GM19463 (cell line): Measurements from ENCODE around the gene CT45A1.
A peak's percentile ranks its signal among the peaks of the same experiment; 100 is the strongest.
"Not testable (repeated sequence)": the region's sequence is repeated elsewhere in the genome, so short reads cannot be mapped to it uniquely, and the experiment has no call there.

Experiments used
- ATAC-seq: cut with Tn5 transposase; IDR thresholded peaks from one replicate; pipeline ENCODE4 v1.9.1; 2021; ENCODE audit warnings: mild to moderate bottlenecking, moderate library complexity; ENCODE audit not compliant: unreplicated experiment

CT45A1 gene, protein sequence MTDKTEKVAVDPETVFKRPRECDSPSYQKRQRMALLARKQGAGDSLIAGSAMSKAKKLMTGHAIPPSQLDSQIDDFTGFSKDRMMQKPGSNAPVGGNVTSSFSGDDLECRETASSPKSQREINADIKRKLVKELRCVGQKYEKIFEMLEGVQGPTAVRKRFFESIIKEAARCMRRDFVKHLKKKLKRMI

DNA sequence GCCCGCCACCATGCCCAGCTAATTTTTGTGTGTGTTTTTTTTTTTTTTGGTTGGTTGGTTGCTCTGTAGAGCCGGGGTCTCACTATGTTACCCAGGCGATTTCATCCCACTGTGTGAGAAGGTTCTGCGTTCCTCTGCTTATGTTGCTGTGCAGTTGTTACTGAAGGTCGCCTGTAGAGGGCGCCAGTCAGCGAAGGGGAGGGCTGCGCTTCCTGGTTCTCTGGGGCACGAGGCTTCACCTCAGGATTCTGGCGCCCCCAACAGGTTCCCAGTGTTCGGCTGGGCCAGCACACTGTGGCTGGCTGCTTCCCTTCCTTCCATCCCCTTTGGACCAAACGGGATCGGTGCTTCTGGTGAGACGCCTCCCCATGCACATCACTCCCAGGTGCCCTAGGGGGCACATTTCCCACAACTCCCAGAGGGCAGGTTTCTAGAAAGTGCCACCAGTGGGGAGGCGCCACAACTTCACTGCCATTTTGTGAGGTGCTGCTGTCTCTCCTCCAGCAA is at the start of gene CT45A1:
Gene CT45A1 (plus strand): TSS at position 457 of the 507 bp plus-strand sequence. CDS start 5,302 bp downstream, outside the sequence.
- ATAC-seq, result not testable (repeated sequence)

DNA sequence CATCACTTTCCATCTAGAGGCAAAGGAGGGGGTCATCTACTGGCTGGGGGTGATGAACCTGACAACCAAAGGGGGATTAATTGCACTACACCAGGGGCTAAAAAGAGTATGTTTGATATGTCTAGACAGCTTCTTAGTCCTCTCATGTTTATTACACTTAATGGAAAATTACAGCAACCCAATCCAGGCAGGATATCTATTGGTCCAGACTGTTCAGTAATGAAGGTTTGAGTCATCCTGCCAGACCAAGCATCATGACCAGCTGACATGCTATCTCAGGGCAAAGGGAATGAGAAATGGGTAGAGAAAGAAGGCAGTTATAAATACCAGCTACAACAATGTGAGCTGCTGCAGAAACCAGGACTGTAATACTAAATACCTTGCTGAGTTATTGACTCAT is 40.5 kb upstream of the CT45A1 start:
- ATAC-seq, result not testable (repeated sequence)

DNA sequence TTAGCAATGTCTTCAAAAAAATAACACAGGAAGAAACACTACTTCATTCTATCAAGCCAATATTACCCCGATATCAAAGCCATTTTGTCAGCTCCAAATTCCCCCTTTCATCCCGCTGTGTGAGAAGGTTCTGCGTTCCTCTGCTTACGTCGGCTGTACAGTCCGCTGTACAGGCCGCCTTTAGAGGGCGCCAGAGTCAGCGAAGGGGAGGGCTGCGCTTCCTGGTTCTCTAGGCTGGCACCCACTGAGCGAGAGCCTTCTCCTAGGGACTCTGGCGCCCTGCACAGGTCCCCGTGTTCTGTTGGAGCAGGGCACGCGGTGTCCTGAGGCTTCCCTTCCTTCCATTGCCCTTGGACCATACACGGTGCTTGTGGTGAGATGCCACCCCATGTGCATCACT is 25.3 kb upstream of the CT45A1 start:
- ATAC-seq, result no peak

DNA sequence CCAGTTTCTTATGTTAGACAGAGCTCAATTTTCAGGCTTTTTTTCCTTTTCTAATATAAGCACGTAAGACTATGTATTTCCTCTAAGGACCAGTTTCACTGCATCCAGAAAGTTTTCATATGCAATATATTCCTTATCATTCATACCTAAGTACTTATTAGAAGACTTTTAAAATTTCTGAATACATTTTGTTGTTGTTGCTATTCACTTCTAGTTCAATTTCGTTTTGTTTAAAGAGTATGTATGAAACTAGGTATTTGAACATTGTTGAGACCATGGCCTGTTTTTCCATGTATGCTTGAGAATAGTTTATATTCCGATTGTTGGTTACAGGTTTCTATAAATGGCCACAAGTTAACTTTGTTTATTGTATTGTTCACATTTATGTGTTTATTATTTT is 18.0 kb upstream of the CT45A1 start:
- no peak for ATAC-seq

DNA sequence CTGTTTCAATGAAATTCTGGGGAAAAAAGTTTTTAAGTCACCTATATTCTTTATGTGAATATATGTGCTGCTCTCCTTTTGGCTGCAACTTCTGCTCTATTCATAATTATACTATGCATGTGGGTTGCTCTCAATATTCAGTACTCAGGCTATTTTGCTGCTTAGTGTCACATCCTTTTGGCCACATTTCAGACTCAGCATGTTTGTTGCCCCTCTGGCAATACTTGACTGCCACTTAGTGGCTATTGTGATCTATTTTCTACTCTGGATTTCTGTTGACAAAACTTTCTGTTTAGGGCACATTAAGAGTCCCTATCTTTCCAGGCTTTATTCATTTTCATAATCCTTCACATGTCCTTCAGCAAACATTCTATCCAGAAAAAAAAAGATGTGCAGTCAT is 15.8 kb upstream of the CT45A1 start:
- no peak for ATAC-seq

DNA sequence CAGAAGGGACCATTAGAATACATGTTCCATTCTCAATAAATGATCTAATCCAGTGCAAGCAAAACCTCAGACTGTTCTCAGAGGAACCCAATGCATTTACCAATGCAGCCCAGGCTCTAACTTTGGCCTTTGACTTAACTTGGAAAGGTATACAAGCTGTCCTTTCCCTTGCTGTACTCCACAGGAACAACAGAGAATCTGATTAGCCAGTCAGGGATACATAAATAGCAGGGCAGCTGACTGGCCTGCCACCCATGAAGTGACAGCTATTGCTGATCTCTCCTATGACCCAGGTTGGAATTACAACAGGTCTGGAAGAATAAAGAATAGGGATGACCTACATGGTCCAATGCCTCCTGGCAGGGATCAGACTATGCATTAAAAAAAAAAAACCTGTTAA is 14.5 kb upstream of the CT45A1 start:
- ATAC-seq, result no peak

DNA sequence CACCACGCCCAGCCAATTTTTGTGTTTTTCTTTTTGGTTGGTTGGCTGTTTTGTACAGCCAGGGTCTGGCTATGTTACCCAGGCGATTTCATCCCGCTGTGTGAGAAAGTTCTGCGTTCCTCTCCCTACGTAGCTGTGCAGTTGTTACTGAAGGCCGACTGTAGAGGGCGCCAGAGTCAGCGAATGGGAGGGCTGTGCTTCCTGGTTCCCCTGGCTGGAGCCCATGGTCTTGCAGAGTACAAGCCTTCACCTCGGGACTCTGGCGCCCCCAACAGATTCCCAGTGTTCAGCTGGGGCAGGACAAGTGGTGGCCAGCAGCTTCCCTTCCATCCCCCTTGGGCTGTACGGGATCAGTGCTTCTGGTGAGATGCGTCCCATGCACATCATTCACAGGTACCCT is 5.6 kb upstream of the CT45A1 start:
- ATAC-seq, result no peak

DNA sequence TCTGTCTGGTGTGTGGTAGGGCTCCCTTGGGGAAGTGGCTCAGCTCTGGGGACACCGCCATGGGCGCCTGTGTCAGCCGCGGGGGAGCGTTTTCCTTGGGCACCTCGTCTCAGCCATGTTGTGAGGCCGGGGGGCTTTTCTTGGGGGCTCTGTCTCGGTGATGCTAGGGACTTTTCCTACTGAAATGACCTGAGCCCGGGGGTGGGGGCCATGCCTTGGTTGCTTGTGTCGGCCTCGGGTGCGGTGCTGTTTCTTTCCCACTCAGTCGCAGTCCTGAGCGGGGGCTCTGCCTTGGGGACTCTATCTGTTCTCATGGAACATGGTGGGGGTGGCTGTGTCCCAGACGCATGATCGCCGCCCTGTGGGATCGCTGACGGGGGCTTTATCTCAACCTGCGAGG is 356 bp downstream of the CT45A1 start:
- no peak for ATAC-seq

DNA sequence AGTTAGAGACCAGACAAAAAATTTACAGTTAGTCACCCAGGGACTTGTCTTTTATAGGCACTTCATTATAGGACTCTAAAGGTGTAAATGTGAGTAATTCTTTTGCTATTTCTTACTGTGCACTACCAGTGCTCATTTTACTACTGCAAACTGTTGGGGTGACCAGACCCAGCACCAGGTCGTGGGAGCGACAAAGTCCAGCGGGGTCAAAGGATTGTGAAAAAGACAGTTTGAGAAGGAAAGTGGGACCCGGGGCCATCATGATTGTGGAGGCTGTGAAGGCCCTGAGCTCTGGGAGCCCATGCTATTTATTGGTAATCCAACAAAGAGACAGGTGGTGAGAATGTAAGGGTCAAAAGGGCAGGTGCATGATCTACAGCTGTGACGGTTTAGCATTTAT is 21.2 kb downstream of the CT45A1 start:
- ATAC-seq, result not testable (repeated sequence)

DNA sequence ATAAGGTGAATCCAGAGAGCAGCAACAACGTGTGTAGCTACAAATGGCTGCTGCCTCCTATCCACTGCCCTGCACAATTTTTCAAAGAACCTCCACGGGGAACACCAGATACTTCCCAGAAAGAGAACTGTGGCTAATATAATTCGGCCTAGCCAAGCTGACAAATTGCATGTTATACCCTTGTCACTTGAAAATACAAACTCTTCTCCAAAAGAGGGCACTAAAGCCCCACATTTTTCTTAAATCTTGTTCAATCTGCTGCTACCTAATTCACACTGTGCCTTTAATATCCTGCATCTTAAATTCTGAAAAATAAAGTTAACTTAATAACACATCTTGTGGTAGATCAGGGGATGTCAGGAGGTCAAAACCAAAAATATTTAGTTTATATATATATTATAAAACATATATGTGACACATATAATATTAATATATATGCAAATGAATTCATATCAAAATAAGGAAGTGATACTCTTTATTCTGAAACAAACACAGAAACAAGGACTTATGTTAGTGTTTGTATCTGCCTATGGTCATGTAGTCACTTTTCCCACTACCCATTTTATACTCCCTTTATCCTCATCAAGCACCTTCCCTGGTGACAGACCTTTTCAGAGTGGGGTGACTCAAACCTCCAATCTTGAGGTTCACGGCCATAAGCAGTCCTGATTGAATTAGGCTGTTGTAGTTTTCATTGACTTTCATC is 24.1 kb downstream of the CT45A1 start:
- ATAC-seq, result no peak

DNA sequence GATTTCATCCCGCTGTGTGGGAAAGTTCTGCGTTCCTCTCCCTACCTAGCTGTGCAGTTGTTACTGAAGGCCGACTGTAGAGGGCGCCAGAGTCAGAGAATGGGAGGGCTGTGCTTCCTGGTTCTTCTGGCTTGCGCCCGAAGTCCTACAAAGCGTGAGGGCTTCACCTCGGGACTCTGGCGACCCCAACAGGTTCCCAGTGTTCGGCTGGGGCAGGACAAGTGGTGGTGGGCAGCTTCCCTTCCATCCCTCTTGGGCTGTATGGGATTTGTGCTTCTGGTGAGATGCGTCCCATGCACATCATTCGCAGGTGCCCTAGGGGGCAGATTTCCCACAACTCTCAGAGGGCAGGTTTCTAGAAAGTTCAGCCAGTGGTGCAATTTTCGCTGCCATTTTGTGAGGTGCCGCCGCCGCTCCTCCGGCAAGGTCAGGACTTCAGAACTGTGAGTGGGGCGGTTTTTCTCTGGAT is 27.3 kb downstream of the CT45A1 start:
- ATAC-seq, result peak; percentile 90

DNA sequence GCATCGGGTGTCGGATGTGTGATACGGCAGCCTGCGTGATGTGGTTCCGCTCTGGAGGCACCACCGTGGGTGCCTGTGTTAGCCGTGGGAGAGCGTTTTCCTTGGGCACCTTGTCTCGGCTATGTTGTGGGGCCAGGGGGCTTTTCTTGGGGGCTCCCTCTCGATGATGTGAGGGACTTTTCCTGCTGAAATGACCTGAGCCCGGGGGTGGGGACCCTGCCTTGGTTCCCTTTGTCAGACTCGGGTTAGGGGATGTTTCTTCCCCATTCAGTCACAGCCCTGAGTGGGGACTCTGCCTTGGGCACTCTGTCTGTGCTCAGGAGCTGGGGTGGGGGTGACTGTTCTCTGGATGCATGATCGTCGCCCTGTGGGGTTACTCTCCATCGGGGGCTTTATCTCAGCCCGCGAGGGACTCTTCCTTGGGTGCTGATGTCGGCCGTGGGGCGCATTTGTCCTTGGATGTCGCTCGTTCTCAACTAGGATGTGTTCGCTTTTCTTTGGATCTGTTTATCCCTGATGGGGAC is 27.8 kb downstream of the CT45A1 start:
- no peak for ATAC-seq

DNA sequence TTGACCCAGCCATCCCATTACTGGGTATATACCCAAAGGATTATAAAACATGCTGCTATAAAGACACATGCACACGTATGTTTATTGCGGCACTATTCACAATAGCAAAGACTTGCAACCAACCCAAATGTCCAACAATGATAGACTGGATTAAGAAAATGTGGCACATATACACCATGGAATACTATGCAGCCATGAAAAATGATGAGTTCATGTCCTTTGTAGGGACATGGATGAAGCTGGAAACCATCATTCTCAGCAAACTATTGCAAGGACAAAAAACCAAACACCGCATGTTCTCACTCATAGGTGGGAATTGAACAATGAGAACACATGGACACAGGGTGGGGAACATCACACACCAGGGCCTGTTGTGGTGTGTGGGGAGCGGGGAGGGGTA is 31.3 kb downstream of the CT45A1 start:
- ATAC-seq, result not testable (repeated sequence)

DNA sequence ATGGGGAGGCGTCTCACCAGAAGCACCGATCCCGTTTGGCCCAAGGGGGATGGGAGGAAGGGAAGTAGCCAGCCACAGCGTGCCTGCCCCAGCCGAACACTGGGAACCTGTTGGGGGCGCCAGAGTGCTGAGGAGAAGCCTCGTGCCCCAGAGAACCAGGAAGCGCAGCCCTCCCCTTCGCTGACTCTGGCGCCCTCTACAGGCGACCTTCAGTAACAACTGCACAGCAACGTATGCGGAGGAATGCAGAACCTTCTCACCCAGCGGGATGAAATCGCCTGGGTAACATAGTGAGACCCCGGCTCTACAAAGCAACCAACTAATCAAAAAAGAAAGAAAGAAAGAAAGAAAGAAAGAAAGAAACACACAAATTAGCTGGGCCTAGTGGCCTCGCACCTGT is 54.7 kb downstream of the CT45A1 start, which contains the start of gene CT45A3:
Gene CT45A3 (minus strand): TSS at position 101 of the 400 bp plus-strand sequence. CDS start 3,747 bp downstream, outside the sequence.
- not testable (repeated sequence) for ATAC-seq
